Bronchial epithelial cell (primary cell): ENCODE measurements around the gene CCDC15. TPM values are rescaled to one million over a fixed set of nuclear protein-coding genes. Genes with fewer than 3 reads are reported as not detected.

ENCODE experiments used
- DNase-seq: peaks from one replicate; pipeline ENCODE4 v3.0.0-alpha.2; 2010; ENCODE audit warnings: low read depth
- FAIRE-seq: peaks from 2 replicates; lab custom pipeline; 2011; peaks lifted over from hg19 to GRCh38; lab: Jason Lieb, UNC
- H3K27me3 ChIP-seq: 2 replicates; pipeline ENCODE4 v1.5.1; 2011; ENCODE audit warnings: low read length; ENCODE audit not compliant: control insufficient read depth, insufficient read depth
- H3K36me3 ChIP-seq: 2 replicates; pipeline ENCODE4 v1.5.1; 2011; ENCODE audit warnings: low read length; ENCODE audit not compliant: control insufficient read depth, insufficient read depth
- H3K4me3 ChIP-seq: 2 replicates; pipeline ENCODE4 v1.5.1; 2011; ENCODE audit warnings: mild to moderate bottlenecking, low read depth, low read length, control low read depth
- total RNA-seq: library from RNA; depleted of rRNA; stranded (reverse); fragments of >200 nt; gene quantifications from 2 replicates; pipeline ENCODE4 v1.2.1, GENCODE V29; 2014
- TF ChIP-seq, protein P1 (sequence below): IDR thresholded peaks from 2 replicates; pipeline ENCODE4 v1.5.1; 2011; ENCODE audit warnings: mild to moderate bottlenecking, moderate library complexity, low read length, control low read depth, inconsistent platforms; ENCODE audit not compliant: insufficient read depth, severe bottlenecking

CCDC15 gene, protein sequence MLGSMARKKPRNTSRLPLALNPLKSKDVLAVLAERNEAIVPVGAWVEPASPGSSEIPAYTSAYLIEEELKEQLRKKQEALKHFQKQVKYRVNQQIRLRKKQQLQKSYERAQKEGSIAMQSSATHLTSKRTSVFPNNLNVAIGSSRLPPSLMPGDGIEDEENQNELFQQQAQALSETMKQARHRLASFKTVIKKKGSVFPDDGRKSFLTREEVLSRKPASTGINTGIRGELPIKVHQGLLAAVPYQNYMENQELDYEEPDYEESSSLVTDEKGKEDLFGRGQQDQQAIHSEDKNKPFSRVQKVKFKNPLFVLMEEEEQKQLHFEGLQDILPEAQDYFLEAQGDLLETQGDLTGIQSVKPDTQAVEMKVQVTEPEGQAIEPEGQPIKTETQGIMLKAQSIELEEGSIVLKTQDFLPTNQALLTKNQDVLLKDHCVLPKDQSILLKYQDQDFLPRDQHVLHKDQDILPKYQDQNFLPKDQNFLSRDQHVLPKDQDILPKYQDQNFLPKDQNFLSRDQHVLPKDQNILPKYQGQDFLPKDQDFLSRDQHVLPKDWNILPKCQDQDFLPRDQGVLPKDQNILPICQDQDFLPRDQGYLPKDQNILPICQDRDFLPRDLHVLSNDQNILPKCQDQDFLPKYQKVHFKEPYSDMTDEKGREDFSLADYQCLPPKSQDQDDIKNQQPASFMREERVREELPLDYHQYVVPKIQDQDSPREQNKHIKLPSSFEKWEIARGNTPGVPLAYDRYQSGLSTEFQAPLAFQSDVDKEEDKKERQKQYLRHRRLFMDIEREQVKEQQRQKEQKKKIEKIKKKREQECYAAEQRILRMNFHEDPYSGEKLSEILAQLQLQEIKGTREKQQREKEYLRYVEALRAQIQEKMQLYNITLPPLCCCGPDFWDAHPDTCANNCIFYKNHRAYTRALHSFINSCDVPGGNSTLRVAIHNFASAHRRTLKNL
- 1.1 and 1.8 TPM in 2 replicates for total RNA-seq

DNA sequence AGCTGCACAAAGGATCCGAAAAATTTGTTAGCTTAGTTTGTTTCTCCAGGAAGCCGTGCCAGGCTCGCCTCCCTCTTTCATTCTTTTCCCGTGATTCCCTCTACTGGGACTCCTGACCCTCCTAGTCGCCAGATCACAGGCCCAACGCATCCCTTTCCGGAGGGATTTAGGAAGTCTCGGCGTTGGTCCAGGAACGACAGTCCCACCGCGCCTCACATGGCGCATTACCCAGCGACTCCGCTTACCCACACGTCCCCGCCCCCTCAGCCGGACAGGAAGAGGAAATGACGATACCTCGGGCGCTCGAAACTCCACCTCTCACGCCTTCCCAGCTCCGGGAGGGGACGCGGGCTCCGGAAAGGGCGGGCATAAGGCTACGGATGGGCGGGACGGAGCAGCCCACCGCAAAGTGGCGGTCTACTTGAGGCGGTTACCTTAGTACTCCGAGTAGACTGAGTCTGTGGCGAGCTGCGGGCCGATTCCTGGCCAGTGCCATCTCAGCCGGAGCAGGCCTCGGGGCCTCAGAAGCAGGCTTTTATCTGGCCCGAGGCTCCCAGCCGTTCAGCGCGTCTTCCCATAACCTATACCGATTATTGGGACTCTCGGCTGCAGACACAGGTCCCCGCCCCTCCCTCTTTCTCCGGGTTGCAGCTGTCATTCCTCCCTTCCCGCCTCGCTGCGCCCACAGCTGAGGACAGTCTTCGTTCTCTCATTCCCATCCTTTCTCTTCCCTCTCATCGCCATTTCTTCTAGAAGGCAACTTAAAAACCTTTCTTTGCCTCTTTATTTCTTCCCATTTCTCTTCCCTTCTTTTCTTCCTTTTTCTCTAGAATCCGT is at the start of gene CCDC15:
TSS of gene CCDC15 (plus strand) at position 450 of the 837 bp plus-strand sequence. CDS start 531 bp downstream, outside the sequence.
- Histone ChIP-seq H3K36me3 (no peaks in the 10 kb centered on the region), H3K27me3 (no peaks in the 10 kb centered on the region), H3K4me3 (peak within 1 kb of the TSS; percentile 62)
- DNase-seq (peak; percentile 94), FAIRE-seq (peak; percentile 47)
- TF ChIP-seq, protein P1, sequence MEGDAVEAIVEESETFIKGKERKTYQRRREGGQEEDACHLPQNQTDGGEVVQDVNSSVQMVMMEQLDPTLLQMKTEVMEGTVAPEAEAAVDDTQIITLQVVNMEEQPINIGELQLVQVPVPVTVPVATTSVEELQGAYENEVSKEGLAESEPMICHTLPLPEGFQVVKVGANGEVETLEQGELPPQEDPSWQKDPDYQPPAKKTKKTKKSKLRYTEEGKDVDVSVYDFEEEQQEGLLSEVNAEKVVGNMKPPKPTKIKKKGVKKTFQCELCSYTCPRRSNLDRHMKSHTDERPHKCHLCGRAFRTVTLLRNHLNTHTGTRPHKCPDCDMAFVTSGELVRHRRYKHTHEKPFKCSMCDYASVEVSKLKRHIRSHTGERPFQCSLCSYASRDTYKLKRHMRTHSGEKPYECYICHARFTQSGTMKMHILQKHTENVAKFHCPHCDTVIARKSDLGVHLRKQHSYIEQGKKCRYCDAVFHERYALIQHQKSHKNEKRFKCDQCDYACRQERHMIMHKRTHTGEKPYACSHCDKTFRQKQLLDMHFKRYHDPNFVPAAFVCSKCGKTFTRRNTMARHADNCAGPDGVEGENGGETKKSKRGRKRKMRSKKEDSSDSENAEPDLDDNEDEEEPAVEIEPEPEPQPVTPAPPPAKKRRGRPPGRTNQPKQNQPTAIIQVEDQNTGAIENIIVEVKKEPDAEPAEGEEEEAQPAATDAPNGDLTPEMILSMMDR: peak; percentile 1

DNA sequence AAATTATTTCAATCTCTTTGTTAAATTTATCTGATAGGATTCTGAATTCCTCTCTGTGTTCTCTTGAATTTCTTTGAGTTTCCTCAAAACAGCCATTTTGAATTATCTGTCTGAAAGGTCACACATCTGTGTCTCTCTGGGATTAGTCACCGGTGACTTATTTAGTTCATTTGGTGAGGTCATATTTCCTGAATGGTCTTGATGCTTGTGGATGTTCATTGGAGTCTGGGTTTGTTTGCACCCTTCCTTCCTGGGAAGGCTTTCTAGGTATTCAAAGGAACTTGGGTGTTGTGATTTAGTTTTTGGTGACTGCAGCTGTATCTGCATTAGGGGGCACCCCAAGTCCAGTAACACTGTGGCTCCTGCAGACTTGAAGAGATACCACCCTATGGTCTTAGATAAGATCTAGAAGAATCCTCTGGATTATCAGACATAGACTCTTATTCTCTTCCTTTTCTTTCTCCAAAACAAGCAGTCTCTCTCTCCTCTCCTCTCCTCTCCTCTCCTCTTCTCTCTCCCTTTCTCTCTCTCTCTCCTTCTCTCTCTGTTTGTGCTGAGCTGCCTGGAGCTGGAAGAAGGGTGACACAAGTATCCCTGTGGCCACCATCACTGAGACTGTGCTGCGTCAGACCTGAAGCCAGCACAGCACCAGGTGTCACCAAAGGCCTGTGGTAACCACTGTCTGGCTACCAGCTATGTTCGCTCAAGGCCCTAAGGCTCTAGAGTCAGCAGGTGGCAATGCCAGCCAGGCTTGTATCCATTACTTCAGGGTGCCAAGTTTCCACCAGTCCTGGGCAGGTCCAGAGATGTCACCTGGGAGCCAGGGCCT is 38.2 kb upstream of the CCDC15 start:
- Histone ChIP-seq H3K27me3 (no peaks in the 10 kb centered on the region), H3K4me3 (no peak overlapping the region), H3K36me3 (no peaks in the 10 kb centered on the region)
- DNase-seq: peak; percentile 26
- no peak for FAIRE-seq
- TF ChIP-seq, protein P1: no peak

DNA sequence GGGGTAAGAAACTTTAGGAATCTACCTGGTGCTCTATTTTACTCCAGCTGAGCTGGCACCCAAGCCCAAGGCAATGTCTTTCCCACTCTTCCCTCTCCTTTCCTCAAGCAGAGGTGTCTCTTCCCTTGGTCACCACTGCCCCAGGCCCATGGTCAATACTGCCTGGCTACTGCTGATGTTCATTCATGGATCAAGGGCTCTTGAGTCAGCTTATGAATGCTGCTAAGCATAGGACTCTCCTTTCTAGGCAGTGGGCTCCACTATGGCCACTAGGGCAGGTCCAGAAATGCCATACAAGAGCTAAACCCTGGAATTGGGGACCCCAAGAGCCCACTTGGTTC is 37.7 kb upstream of the CCDC15 start:
- no peak for DNase-seq
- no peak for FAIRE-seq
- Histone ChIP-seq H3K27me3 (no peaks in the 10 kb centered on the region), H3K36me3 (no peaks in the 10 kb centered on the region), H3K4me3 (no peak overlapping the region)
- TF ChIP-seq, protein P1: no peak

DNA sequence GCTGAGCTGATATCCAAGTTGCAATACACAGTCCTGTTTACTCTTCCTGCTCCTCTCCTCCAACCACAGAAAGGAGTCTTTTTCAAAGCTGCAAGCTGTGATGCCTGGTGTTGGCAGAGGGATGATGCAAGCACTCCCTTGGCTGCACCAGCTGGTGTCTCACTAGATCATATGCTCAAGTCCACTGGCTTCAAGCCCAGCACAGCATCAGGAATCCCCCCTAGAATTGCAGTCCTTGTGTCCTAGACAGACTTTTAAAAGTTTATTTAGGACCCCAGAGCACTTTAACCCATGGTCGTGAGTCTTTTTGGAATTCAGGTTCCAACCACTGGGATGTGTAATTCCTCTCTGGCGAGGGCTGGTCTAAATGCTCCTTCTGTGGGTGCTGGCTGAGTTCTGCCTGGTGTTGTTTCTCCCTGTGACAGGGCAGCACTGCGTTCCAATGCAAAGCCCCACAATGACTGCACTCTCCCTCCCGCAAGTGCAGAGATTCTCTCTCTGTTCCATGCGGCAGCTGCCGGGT is 36.8 kb upstream of the CCDC15 start:
- Histone ChIP-seq H3K4me3 (no peak overlapping the region), H3K36me3 (no peaks in the 10 kb centered on the region), H3K27me3 (no peaks in the 10 kb centered on the region)
- DNase-seq: peak; percentile 9
- no peak for FAIRE-seq
- TF ChIP-seq, protein P1: no peak
